ENCODE results near the gene ENO1. TPM values are rescaled to one million over a fixed set of nuclear protein-coding genes. Genes with fewer than 3 reads are reported as not detected.
"Not testable (repeated sequence)": the region's sequence is repeated elsewhere in the genome, so short reads cannot be mapped to it uniquely, and the experiment has no call there.

The ENO1 gene
- total and polyA plus RNA-seq, 7 donors = 265 to 968 (median 324) TPM

DNA sequence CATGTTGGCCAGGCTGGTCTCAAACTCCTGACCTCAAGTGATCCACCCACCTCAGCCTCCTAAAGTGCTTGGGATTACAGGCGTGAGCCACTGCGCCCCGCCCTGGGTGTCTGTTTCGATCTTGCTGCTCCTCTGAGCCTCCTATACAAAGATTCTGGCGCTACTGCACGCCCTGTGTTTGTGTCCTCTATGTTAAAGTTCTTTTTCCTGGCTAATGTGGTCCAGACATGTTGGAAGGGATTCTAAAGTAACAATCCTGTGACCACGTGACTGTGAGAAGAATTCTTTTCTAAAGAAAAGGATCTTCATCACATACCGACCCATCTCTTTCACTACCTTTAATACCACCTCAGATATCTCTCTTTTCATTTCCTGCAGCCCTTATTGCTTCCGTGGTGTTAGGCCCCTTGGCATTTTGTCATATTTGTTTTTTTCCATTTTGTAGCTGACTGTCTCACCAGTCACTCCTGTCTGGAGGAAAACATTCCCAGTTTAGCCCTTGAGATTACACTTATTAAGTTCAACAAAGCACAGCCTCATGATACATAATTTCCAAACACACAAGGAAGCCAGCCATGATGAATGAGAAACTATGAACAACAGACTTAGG lies 27.2 kb upstream of the ENO1 start:
- H3K4me3 ChIP-seq = no peak overlapping the region
- no peaks in the 10 kb centered on the region for H3K9me3 ChIP-seq
- no peaks in the 10 kb centered on the region for H3K36me3 ChIP-seq
- TF ChIP-seq POLR2A (IDR thresholded peaks at IDR 0.05) (no peak), CTCF (IDR thresholded peaks at IDR 0.05) (no peak), EP300 (IDR thresholded peaks at IDR 0.05) (no peak), POLR2AphosphoS5 (IDR thresholded peaks at IDR 0.05) (no peak)
- peaks cover 0 to 14% (median 13%) of the 10 kb centered on the region in 4 donors for H3K4me1 ChIP-seq
- no peak for DNase-seq
- H3K27me3 ChIP-seq = no peaks in the 10 kb centered on the region
- WGBS, 2 donors = 65 to 77% methylated on average over 9 of the region's 9 CpGs
- peak overlapping the region in 2 of 4 donors; percentile 29 to 40 for H3K27ac ChIP-seq
- intact Hi-C loops (cut with DNase I) = loop anchor here (10.0 kb wide), 1 partner anchor 499 kb away; no protein-coding TSS in a partner anchor

DNA sequence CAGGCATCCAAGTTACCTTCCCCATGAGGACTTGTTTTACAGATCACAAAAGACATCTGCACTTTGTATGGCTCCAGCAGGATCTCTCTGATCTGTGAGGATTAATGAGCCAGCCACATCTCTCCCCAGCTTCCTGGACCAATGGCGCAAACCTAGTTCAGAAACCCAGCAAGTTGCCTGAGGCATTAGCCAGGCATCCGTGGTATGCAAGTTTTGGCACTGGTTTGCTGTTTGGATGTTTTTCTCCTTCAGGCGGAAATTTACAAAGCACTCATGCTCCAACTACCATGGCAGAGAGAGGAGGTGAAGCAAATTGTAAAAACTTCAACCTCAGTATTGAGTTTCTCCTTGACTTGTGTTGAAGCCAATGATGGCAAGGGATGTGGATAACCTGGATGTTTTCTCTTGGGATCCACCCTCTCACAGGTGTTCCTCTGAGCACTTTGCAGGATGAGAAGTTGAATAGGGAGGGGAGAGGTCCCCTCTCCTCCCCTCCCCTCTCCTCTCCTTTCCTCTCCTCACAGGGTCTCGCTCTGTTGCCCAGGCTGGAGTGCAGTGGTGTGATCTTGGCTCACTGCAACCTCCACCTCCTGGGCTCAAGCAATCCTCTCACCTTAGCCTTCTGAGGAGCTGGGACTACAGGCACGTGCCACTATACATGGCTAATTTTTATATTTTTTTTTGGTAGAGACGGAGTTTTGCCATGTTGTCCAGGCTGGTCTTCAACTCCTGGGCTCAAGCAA lies 25.6 kb upstream of the ENO1 start:
- H3K9me3 ChIP-seq = no peaks in the 10 kb centered on the region
- H3K4me1 ChIP-seq = peaks cover 0 to 14% (median 13%) of the 10 kb centered on the region in 4 donors
- WGBS, 2 donors = 75 to 89% methylated on average over 6 of the region's 6 CpGs
- no peaks in the 10 kb centered on the region for H3K36me3 ChIP-seq
- DNase-seq = peak; percentile 74
- H3K27ac ChIP-seq = peak overlapping the region in 3 of 4 donors; percentile 35 to 60 (median 55)
- TF ChIP-seq POLR2AphosphoS5 (IDR thresholded peaks at IDR 0.05) (peak in 1 of 4 donors; percentile 35), CTCF (IDR thresholded peaks at IDR 0.05) (no peak)
- no peaks in the 10 kb centered on the region for H3K27me3 ChIP-seq
- no peak overlapping the region for H3K4me3 ChIP-seq
- intact Hi-C loops (cut with DNase I) = loop anchor here (10.0 kb wide), 1 partner anchor 501 kb away; no protein-coding TSS in a partner anchor

DNA sequence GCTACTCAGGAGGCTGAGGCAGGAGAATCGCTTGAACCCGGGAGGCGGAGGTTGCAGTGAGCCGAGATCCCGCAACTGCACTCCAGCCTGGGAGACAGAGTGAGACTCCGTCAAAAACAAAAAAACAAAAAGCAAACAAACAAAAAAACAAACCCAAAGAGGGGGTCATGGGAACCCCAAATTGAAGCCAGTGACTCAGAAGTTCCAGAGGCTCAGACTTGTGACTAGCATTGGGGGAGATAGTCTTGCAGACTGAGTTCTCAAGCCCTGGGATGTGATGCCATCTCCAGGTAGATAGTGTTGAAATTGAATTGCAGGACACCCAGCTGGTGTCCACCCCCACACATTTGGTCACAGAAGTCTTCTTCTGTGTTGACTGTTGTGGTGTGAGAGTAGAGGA lies 24.9 kb upstream of the ENO1 start:
- 96 to 98% methylated on average over 6 of the region's 6 CpGs for WGBS, 2 donors
- peak overlapping the region in 3 of 4 donors; percentile 35 to 60 (median 55) for H3K27ac ChIP-seq
- H3K27me3 ChIP-seq = no peaks in the 10 kb centered on the region
- DNase-seq = no peak
- intact Hi-C loops (cut with DNase I) = loop anchor here (10.0 kb wide), 1 partner anchor 501 kb away; no protein-coding TSS in a partner anchor
- no peaks in the 10 kb centered on the region for H3K36me3 ChIP-seq
- TF ChIP-seq CTCF (IDR thresholded peaks at IDR 0.05) = no peak
- peaks cover 0 to 14% (median 13%) of the 10 kb centered on the region in 4 donors for H3K4me1 ChIP-seq
- no peak overlapping the region for H3K4me3 ChIP-seq
- H3K9me3 ChIP-seq = no peaks in the 10 kb centered on the region

- intact Hi-C loops (cut with DNase I) = loop anchor here (10.0 kb wide), 1 partner anchor 502 kb away; no protein-coding TSS in a partner anchor
- 73 to 88% methylated on average over 5 of the region's 5 CpGs for WGBS, 2 donors
- Histone ChIP-seq H3K36me3 (no peaks in the 10 kb centered on the region), H3K27ac (no peak overlapping the region), H3K27me3 (no peaks in the 10 kb centered on the region), H3K9me3 (no peaks in the 10 kb centered on the region), H3K4me3 (no peak overlapping the region), H3K4me1 (peaks cover 0 to 14% (median 13%) of the 10 kb centered on the region in 4 donors)
- no peak for TF ChIP-seq POLR2A (IDR thresholded peaks at IDR 0.05)
- no peak for TF ChIP-seq POLR2AphosphoS5 (IDR thresholded peaks at IDR 0.05)
- TF ChIP-seq CTCF (IDR thresholded peaks at IDR 0.05) = no peak
- no peak for TF ChIP-seq EP300 (IDR thresholded peaks at IDR 0.05)
- DNase-seq = no peak
These were observed 24.3 kb upstream of the ENO1 start for GRCh38 chr1:8902765-8903164.

DNA sequence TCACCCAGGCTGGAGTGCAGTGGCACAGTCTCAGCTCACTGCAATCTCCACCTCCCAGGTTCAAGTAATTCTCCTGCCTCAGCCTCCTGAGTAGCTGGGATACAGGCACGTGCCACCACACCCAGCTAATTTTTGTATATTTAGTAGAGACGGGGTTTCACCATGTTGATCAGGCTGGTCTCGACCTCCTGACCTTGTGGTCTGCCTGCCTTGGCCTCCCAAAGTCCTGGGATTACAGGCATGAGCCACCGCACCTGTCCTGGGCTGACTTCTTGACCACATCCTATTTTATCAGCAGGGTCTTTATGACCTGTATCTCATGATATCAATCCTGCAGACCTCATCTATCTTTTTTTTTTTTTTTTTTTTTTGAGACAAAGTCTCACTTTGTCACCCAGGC lies 22.2 kb upstream of the ENO1 start:
- intact Hi-C loops (cut with DNase I) = loop anchor here (10.0 kb wide), 1 partner anchor 504 kb away; no protein-coding TSS in a partner anchor

More for the DNA sequence above, 22.2 kb upstream of the ENO1 start:
- H3K27me3 ChIP-seq, H3K27ac ChIP-seq, DNase-seq, H3K4me3 ChIP-seq, H3K9me3 ChIP-seq, H3K36me3 ChIP-seq: not testable (repeated sequence)
- peaks cover 0 to 14% (median 13%) of the 10 kb centered on the region in 4 donors for H3K4me1 ChIP-seq
- WGBS, 2 donors = 86% methylated on average over 4 of the region's 4 CpGs

Measured in sigmoid colon (tissue), 7 donors.